CD4-positive, alpha-beta memory T cell (primary cell): ENCODE results near the gene UPK3A. TPM values are rescaled to one million over a fixed set of nuclear protein-coding genes. Genes with fewer than 3 reads are reported as not detected.
"Not testable (repeated sequence)": the region's sequence is repeated elsewhere in the genome, so short reads cannot be mapped to it uniquely, and the experiment has no call there.

Source experiments
- CTCF ChIA-PET: fragments of 350-600 bp; sonication (Branson Sonifier 250); formaldehyde crosslinking; loops from one replicate; lab custom pipeline; 2021; ENCODE audit warnings: inconsistent platforms; ENCODE audit not compliant: partially characterized antibody; lab: Charles Lee
- POLR2A ChIA-PET: fragments of 350-600 bp; sonication (Branson Sonifier 250); formaldehyde crosslinking; loops from one replicate; lab custom pipeline; 2021; ENCODE audit not compliant: partially characterized antibody; lab: Charles Lee
- DNase-seq, 5 donors: peaks; one replicate each; pipeline versions ENCODE4 v3.0.0 to v3.0.0-alpha.2; 2020 to 2022; ENCODE audit warnings: mixed read lengths in 1 of 5
- H3K27ac ChIP-seq: one replicate; pipeline ENCODE4 v1.7.0; 2013; ENCODE audit warnings: low read depth, low read length
- H3K27me3 ChIP-seq: 2 replicates; pipeline ENCODE4 v1.7.0; 2013; ENCODE audit warnings: mild to moderate bottlenecking, low read length, moderate library complexity; ENCODE audit not compliant: insufficient read depth
- H3K36me3 ChIP-seq: 2 replicates; pipeline ENCODE4 v1.7.0; 2013; ENCODE audit warnings: mild to moderate bottlenecking, low read length, moderate library complexity; ENCODE audit not compliant: insufficient read depth
- H3K4me1 ChIP-seq: 2 replicates; pipeline ENCODE4 v1.7.0; 2013; ENCODE audit warnings: mild to moderate bottlenecking, low read length, moderate library complexity; ENCODE audit not compliant: insufficient read depth
- H3K4me3 ChIP-seq, 2 donors: one replicate each; pipeline ENCODE4 v1.7.0; 2013; ENCODE audit warnings: low read length in 2 of 2, mild to moderate bottlenecking in 1 of 2
- H3K9me3 ChIP-seq, 2 donors: one replicate each; pipeline ENCODE4 v1.7.0; 2013; ENCODE audit warnings: low read length in 2 of 2, control low read depth in 1 of 2; ENCODE audit not compliant: control insufficient read depth in 1 of 2
- H3K27ac Mint-ChIP-seq, 7 donors: one replicate each; pipeline ENCODE4 v1.8.0; 2020 to 2021; ENCODE audit warnings: mixed read lengths in 7 of 7, mild to moderate bottlenecking in 6 of 7, inconsistent platforms in 3 of 7, moderate library complexity in 3 of 7
- H3K27me3 Mint-ChIP-seq, 2 donors: one replicate each; pipeline ENCODE4 v1.8.0; 2020 to 2021; ENCODE audit warnings: mixed read lengths in 2 of 2
- H3K36me3 Mint-ChIP-seq, 2 donors: one replicate each; pipeline ENCODE4 v1.8.0; 2020 to 2021; ENCODE audit warnings: mixed read lengths in 2 of 2, inconsistent platforms in 1 of 2, mild to moderate bottlenecking in 1 of 2
- H3K4me1 Mint-ChIP-seq, 4 donors: one replicate each; pipeline ENCODE4 v1.8.0; 2020 to 2021; ENCODE audit warnings: mixed read lengths in 4 of 4, mild to moderate bottlenecking in 1 of 4
- H3K4me3 Mint-ChIP-seq, 8 donors: one replicate each; pipeline ENCODE4 v1.8.0; 2020 to 2021; ENCODE audit warnings: mixed read lengths in 8 of 8, mild to moderate bottlenecking in 7 of 8, moderate library complexity in 6 of 8, inconsistent platforms in 3 of 8
- H3K9me3 Mint-ChIP-seq, 8 donors: one replicate each; pipeline ENCODE4 v1.8.0; 2020 to 2021; ENCODE audit warnings: mixed read lengths in 8 of 8, mild to moderate bottlenecking in 5 of 8, inconsistent platforms in 3 of 8, moderate library complexity in 1 of 8
- intact Hi-C: fragments of 100-400 bp; cut with micrococcal nuclease; formaldehyde crosslinking; loops from one replicate; pipeline ENCODE4 v1.15.1; 2023
- polyA plus RNA-seq, 2 donors: library from polyadenylated mRNA; unstranded; fragments of 300-500 nt; fragmentation: Illumina TruSeq; gene quantifications; one replicate each; pipeline ENCODE4 v1.2.3, GENCODE V29; 2021
- total RNA-seq, 2 experiments: library from RNA; stranded (reverse); gene quantifications; one replicate each; pipeline ENCODE4 v1.2.3, GENCODE V29; 2021

The UPK3A gene
- total and polyA plus RNA-seq, 4 experiments from 2014 or later = not detected

DNA sequence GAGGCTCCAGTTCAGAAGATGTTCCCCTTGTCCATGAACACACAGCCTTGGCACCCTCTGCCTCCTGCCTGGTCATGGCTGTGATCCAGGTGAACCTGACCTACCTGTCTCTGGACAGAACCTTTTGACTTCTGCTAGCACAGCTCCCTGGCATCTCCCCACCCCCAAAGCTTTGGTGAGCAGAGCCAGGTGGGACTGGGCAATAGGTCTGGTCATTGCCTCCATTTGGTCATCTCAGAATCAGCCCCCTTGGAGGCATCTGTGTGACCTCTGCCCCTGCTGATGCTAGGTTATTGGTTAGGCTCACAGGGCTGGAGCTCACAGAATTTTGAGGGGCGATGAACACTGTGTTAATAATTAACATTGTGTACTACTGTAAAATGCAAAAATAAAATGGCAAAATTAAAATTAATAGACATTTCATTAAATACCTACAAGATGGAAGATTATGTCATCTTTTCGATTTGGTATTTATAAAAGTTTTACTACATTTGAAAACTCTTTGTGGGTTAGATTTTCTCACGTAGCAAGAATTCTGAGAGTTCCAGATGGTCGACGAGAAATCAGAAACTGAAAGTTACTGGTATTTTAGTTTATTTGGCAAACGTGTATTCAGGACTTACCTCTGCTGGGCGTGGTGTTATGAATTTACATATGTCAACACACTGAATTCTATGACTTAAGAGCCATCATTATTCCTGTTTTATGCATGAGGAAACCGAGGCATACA is 35.8 kb upstream of the UPK3A start:
- no peak for DNase-seq
- Histone ChIP-seq H3K9me3 (no peaks in the 10 kb centered on the region), H3K36me3 (no peaks in the 10 kb centered on the region), H3K27ac (no peak overlapping the region), H3K4me3 (no peak overlapping the region), H3K27me3 (no peaks in the 10 kb centered on the region), H3K4me1 (peaks cover 6% of the 10 kb centered on the region)
- Mint-ChIP-seq H3K36me3 (no peaks in the 10 kb centered on the region), H3K27me3 (no peaks in the 10 kb centered on the region), H3K4me3 (peak overlapping the region in 1 of 8 donors; percentile 20), H3K27ac (peak overlapping the region in 3 of 7 donors; percentile 27 to 76 (median 47)), H3K9me3 (no peaks in the 10 kb centered on the region), H3K4me1 (peaks cover 0 to 22% (median 10%) of the 10 kb centered on the region in 4 donors)
- ChIA-PET CTCF (no interaction called here), POLR2A (no interaction called here)
- intact Hi-C loops = loop anchor here (5.0 kb wide), 1 partner anchor 87 kb away; the partner anchor contains the start of gene NUP50

DNA sequence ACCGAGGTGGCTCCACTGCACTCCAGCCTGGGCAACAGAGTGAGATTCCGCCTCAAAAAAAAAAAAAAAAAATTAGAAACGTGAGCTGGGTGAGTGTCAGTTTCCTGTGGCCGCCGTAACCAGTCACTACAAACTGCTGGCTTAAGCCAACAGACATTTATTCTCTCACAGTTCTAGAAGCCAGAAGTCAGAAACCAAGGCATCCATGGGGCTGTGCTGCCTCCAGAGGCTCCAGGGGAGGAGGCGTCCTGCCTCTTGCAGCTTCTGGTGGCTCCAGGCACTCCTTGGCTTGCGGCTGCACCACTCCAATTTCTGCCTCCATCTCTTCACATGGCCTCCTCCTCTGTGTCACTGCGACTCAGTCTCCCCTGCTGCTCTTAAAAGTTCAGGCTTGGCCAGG is 32.9 kb upstream of the UPK3A start:
- CTCF ChIA-PET = no interaction called here
- Mint-ChIP-seq H3K27ac (no peak overlapping the region), H3K4me1 (peaks cover 5 to 25% (median 6%) of the 10 kb centered on the region in 4 donors), H3K36me3 (no peaks in the 10 kb centered on the region), H3K9me3 (no peaks in the 10 kb centered on the region), H3K27me3 (no peaks in the 10 kb centered on the region), H3K4me3 (no peak overlapping the region)
- H3K36me3 ChIP-seq = no peaks in the 10 kb centered on the region
- no peak overlapping the region for H3K27ac ChIP-seq
- POLR2A ChIA-PET = no interaction called here
- no peaks in the 10 kb centered on the region for H3K9me3 ChIP-seq
- no peak overlapping the region for H3K4me3 ChIP-seq
- H3K4me1 ChIP-seq = peaks cover 3% of the 10 kb centered on the region
- intact Hi-C loops = no loop called here
- DNase-seq = no peak
- H3K27me3 ChIP-seq = no peaks in the 10 kb centered on the region

DNA sequence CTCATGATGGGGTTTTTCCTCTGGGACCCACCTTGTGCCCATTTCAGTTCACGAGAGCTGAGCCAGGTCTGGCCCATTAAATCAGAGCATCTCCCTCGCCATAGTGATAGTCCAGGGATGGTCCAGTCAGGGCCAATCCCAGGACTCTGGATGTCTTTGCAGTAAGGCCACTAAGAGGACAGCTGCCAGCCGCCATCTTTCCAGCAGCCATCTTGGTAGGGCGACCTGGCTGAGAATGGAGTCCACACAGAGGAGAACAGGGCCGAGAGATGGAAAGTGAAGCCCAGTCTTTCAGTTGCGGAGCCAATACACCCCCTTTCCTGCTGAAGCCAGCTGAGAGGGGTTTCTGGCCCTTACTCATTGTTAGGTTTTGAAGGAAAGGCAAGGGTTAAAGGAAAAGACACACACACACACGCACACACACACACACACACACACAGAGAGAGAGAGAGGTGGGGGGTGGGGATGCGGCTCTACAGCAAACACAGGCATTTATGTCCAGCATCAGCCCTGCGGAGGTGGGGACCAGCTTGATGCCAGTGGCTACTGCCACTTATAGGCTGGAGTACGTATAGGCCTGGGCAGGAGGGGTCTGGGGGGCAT is 31.6 kb upstream of the UPK3A start:
- no peaks in the 10 kb centered on the region for H3K36me3 Mint-ChIP-seq
- H3K4me1 Mint-ChIP-seq = peaks cover 4 to 21% (median 6%) of the 10 kb centered on the region in 4 donors
- H3K9me3 ChIP-seq = no peaks in the 10 kb centered on the region
- H3K4me3 ChIP-seq = no peak overlapping the region
- CTCF ChIA-PET = no interaction called here
- no peak overlapping the region for H3K4me3 Mint-ChIP-seq
- POLR2A ChIA-PET = no interaction called here
- DNase-seq = no peak
- no peak overlapping the region for H3K27ac ChIP-seq
- H3K27me3 Mint-ChIP-seq = no peaks in the 10 kb centered on the region
- no peaks in the 10 kb centered on the region for H3K36me3 ChIP-seq
- H3K9me3 Mint-ChIP-seq = peaks cover 0 to 2% (median 0%) of the 10 kb centered on the region in 8 donors
- intact Hi-C loops = no loop called here
- no peaks in the 10 kb centered on the region for H3K27me3 ChIP-seq
- H3K4me1 ChIP-seq = peaks cover 3% of the 10 kb centered on the region
- H3K27ac Mint-ChIP-seq = no peak overlapping the region

DNA sequence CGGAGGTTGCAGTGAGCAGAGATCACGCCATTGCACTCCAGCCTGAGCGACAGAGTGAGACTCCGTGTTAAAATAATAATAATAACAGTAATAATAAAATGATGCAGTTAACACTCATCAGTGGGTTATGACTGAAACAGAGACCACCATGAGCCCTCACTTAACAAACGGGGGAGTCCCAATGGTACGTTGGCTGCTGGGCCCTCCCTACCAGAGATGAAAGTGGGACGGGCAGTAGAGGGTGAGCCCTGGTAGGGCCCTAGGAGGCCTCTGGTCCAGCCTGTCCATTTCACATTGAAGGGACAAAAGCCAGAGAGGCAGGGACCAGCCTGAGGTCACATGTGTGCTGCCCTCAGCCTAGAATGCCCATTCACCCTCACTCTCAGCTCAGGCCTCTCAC is 30.4 kb upstream of the UPK3A start:
- H3K4me3 Mint-ChIP-seq = no peak overlapping the region
- ChIA-PET CTCF (no interaction called here), POLR2A (no interaction called here)
- peaks cover 0 to 3% (median 0%) of the 10 kb centered on the region in 8 donors for H3K9me3 Mint-ChIP-seq
- H3K4me1 Mint-ChIP-seq = peaks cover 2 to 14% (median 5%) of the 10 kb centered on the region in 4 donors
- no peak for DNase-seq
- Histone ChIP-seq H3K36me3 (no peaks in the 10 kb centered on the region), H3K27me3 (no peaks in the 10 kb centered on the region), H3K4me3 (no peak overlapping the region), H3K4me1 (no peaks in the 10 kb centered on the region), H3K9me3 (no peaks in the 10 kb centered on the region), H3K27ac (no peak overlapping the region)
- peak overlapping the region in 2 of 7 donors; percentile 24 to 61 for H3K27ac Mint-ChIP-seq
- no peaks in the 10 kb centered on the region for H3K27me3 Mint-ChIP-seq
- intact Hi-C loops = no loop called here
- no peaks in the 10 kb centered on the region for H3K36me3 Mint-ChIP-seq

DNA sequence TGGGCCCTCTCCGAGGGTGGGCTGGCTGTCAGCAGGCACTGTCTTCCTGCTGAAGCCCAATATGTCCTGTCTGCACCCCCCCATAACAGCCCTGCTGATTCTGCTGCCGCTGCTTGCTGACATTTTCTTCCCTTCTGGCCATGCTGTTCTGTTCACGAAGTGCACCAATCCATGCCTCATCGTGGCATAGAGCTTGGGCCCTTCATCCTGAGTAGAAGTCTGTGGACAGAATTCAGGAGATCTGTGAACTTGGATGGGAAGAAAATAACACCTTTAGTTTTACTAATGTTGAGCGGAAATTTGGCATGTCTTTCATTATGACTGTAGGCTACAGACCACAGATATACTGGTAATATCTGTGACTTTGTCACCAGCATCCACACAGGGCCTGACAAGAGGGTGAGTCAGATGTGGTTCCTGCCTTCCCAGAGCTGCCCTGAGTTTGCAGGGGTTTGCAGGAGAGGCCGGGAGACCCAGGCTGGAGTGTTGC is 29.9 kb upstream of the UPK3A start:
- no peak for DNase-seq
- H3K9me3 Mint-ChIP-seq = peaks cover 0 to 3% (median 0%) of the 10 kb centered on the region in 8 donors
- Histone ChIP-seq H3K4me3 (no peak overlapping the region), H3K36me3 (no peaks in the 10 kb centered on the region), H3K27ac (no peak overlapping the region), H3K9me3 (no peaks in the 10 kb centered on the region), H3K27me3 (no peaks in the 10 kb centered on the region), H3K4me1 (no peaks in the 10 kb centered on the region)
- H3K27ac Mint-ChIP-seq = peak overlapping the region in 4 of 7 donors; percentile 24 to 61 (median 42)
- ChIA-PET POLR2A (no interaction called here), CTCF (no interaction called here)
- no peak overlapping the region for H3K4me3 Mint-ChIP-seq
- peaks cover 0 to 2% of the 10 kb centered on the region in 2 donors for H3K27me3 Mint-ChIP-seq
- H3K4me1 Mint-ChIP-seq = peaks cover 2 to 14% (median 4%) of the 10 kb centered on the region in 4 donors
- intact Hi-C loops = no loop called here
- H3K36me3 Mint-ChIP-seq = no peaks in the 10 kb centered on the region

DNA sequence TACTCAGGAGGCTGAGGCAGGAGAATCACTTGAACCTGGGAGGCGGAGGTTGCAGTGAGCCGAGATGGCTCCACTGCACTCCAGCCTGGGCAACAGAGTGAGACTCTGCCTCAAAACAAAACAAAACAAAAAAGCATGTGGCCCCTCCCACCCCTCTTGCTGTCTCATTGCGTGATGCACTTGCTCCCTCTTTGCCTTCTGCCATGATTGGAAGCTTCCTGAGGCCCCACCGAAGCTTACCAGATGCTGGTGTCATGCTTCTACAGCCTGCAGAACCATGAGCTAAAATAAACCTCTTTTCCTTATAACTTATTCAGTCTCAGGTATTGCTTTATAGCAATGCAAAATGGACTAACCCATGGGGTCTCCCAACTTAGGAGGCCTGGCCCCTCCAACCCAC is 26.8 kb upstream of the UPK3A start:
- DNase-seq = not testable (repeated sequence)

DNA sequence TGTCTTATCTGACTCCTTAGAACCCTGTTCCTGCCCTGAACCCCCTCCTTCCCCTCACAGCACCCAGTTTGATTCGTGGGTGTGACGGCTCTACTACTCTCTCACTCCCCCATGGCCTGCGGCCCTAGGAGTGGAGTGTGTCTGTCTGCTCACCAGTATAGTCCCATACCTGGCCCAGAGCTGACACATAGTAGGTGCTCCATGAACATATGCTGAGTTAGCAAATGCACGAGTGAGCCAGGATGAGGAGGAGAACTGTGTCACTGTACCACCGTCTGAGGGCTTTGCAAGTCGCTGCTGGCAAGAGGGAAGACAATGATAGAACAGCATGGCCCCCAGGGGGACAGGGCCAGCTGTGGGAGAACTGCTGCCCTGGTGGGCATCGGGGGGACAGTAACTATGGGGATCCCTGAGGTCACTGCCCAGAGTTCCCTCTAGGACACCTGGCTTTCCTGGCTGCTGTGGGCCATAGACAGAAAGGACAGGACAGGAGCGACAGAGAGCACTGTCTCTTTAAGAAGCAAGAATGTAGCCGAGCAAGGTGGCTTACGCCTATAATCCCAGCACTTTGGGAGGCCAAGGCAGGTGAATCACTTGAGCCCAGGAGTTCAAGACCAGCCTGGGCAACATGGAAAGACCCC is 24.9 kb upstream of the UPK3A start:
- peaks cover 6 to 10% of the 10 kb centered on the region in 2 donors for H3K27me3 Mint-ChIP-seq
- peak overlapping the region in 1 of 7 donors; percentile 62 for H3K27ac Mint-ChIP-seq
- H3K27me3 ChIP-seq = no peaks in the 10 kb centered on the region
- ChIA-PET POLR2A (no interaction called here), CTCF (no interaction called here)
- H3K4me1 Mint-ChIP-seq = peaks cover under 1 to 10% (median 3%) of the 10 kb centered on the region in 4 donors
- no peak overlapping the region for H3K4me3 Mint-ChIP-seq
- no peaks in the 10 kb centered on the region for H3K36me3 Mint-ChIP-seq
- H3K4me1 ChIP-seq = no peaks in the 10 kb centered on the region
- H3K27ac ChIP-seq = no peak overlapping the region
- no peak for DNase-seq
- H3K9me3 Mint-ChIP-seq = peaks cover 0 to 3% (median 0%) of the 10 kb centered on the region in 8 donors
- H3K4me3 ChIP-seq = no peak overlapping the region
- no peaks in the 10 kb centered on the region for H3K9me3 ChIP-seq
- intact Hi-C loops = no loop called here
- H3K36me3 ChIP-seq = no peaks in the 10 kb centered on the region

More for the DNA sequence above, 26.8 kb upstream of the UPK3A start:
- intact Hi-C loops, H3K27ac ChIP-seq, H3K4me3 Mint-ChIP-seq, H3K36me3 ChIP-seq, H3K4me3 ChIP-seq, H3K4me1 ChIP-seq, H3K36me3 Mint-ChIP-seq, H3K9me3 Mint-ChIP-seq, H3K9me3 ChIP-seq, H3K27ac Mint-ChIP-seq, H3K27me3 ChIP-seq, CTCF ChIA-PET, H3K27me3 Mint-ChIP-seq, POLR2A ChIA-PET: not testable (repeated sequence)
- peaks cover 2 to 14% (median 4%) of the 10 kb centered on the region in 4 donors for H3K4me1 Mint-ChIP-seq
